Measurements from ENCODE around the gene ZNF260.

The ZNF260 gene

DNA sequence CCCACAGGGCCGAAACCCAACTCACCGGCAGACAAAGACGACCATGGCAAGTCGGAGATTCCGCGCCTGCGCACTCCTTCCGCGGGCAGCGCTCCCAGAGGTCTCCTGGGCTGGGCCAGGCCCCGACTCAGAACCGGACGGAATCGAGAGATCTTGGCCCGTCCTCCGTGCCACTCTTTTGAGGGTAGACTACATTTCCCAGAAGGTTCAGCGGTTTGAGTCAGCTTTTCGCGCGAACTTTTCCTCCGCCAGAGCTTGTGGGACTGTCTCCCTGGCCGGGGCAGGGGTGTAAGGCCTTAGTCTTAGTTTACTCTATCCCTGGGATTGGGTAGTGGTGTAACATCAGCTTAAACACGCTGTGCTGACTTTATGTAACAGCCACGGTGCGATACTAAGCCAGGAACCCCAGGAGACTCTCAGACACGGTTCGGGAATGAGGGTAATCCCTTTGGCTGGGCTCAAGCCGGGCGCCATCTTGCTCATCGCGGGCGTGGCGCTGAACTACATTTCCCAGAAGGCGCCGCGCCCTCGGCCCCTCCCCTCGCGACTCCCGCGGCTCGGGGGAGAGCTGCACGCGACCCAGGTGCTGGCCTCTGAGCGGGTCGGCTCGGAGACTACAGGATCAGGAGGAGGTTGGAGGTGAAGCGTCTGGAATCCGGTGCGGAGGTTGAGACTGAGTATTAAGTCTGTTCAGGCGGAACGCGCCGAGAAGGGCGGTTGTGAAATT lies at the start of gene ZNF260:
ZNF260 (minus strand) TSS at position 78 of the 727 bp plus-strand sequence. CDS start 13,033 bp downstream, outside the sequence.
- H3K27me3 ChIP-seq (ENCODE audit: insufficient read depth, low read length, poor library complexity, severe bottlenecking): no peaks in the 10 kb centered on the region
- H3K9ac ChIP-seq (ENCODE audit: low read depth, low read length, poor library complexity, severe bottlenecking): peak within 1 kb of the TSS; percentile 92
- peaks cover 16% of the 10 kb centered on the region for H4K20me1 ChIP-seq (ENCODE audit: insufficient read depth, low read length, poor library complexity, severe bottlenecking)
- H3K4me2 ChIP-seq (ENCODE audit: low read depth, low read length, poor library complexity, severe bottlenecking): peak within 1 kb of the TSS; percentile 95
- H3K9me3 ChIP-seq (ENCODE audit: insufficient read depth, low read depth, low read length): no peaks in the 10 kb centered on the region
- no peaks in the 10 kb centered on the region for H3K9me2 ChIP-seq (replicated peaks; ENCODE audit: low read depth, low read length)
- no peaks in the 10 kb centered on the region for H3F3A ChIP-seq (ENCODE audit: low read depth)
- peaks cover 21% of the 10 kb centered on the region for H3K4me1 ChIP-seq (ENCODE audit: insufficient read depth, low read length, poor library complexity, severe bottlenecking)
- TF ChIP-seq, protein P1, sequence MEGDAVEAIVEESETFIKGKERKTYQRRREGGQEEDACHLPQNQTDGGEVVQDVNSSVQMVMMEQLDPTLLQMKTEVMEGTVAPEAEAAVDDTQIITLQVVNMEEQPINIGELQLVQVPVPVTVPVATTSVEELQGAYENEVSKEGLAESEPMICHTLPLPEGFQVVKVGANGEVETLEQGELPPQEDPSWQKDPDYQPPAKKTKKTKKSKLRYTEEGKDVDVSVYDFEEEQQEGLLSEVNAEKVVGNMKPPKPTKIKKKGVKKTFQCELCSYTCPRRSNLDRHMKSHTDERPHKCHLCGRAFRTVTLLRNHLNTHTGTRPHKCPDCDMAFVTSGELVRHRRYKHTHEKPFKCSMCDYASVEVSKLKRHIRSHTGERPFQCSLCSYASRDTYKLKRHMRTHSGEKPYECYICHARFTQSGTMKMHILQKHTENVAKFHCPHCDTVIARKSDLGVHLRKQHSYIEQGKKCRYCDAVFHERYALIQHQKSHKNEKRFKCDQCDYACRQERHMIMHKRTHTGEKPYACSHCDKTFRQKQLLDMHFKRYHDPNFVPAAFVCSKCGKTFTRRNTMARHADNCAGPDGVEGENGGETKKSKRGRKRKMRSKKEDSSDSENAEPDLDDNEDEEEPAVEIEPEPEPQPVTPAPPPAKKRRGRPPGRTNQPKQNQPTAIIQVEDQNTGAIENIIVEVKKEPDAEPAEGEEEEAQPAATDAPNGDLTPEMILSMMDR (conservative IDR thresholded peaks at IDR 0.05; ENCODE audit: low read length): no peak
- H3K4me3 ChIP-seq (ENCODE audit: low read length, poor library complexity, severe bottlenecking): peak within 1 kb of the TSS; percentile 83
- no peaks in the 10 kb centered on the region for H3K36me3 ChIP-seq (ENCODE audit: insufficient read depth, low read length)
- H3K79me2 ChIP-seq (ENCODE audit: insufficient read depth, low read length): peaks cover 48% of the 10 kb centered on the region
- peak within 1 kb of the TSS; percentile 100 for H2AFZ ChIP-seq (ENCODE audit: low read length)

DNA sequence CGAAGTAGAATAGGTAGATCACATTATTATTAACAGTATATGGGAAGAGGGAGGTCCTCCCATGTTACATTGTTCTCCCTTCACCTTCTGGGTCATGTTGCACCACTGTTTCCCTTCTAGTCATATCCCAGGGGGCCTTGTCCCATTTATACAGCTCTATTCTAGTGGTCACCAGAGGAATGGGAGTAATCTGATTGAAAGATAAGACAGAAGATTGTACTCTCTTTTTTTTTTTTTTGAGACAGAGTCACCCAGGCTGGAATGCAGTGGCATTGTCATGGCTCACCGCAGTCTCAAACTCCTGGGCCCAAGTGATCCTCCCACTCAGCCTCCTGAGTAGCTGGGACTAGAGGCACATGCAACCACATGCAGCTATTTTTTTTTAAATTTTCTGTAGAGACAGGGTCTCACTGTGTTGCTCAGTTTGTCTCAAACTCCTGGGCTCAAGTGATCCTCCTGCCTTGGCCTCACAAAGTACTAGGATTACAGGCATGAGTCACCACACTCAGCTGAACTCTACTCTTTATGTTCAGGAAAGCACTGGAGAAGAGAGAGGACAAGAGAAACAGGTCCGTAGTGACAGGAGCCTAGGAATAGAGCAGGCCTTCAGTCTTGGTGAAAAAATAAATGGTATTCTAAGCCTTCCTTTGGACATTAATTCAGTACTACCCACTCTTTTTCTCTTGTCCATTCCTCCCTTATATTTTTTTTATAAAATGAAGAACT lies 49.4 kb upstream of the ZNF260 start:
- H3F3A ChIP-seq (ENCODE audit: low read depth): no peaks in the 10 kb centered on the region
- no peak for TF ChIP-seq EZH2phosphoT487 (IDR thresholded peaks at IDR 0.05; ENCODE audit: borderline replicate concordance)
- TF ChIP-seq, protein P1 (conservative IDR thresholded peaks at IDR 0.05; ENCODE audit: low read length): no peak
- no peak overlapping the region for H3K9ac ChIP-seq (ENCODE audit: low read depth, low read length, poor library complexity, severe bottlenecking)
- H2AFZ ChIP-seq (ENCODE audit: low read length): no peak overlapping the region
- no peaks in the 10 kb centered on the region for H3K9me3 ChIP-seq (ENCODE audit: insufficient read depth, low read depth, low read length)
- H3K4me1 ChIP-seq (ENCODE audit: insufficient read depth, low read length, poor library complexity, severe bottlenecking): peaks cover 9% of the 10 kb centered on the region
- H3K27me3 ChIP-seq (ENCODE audit: insufficient read depth, low read length, poor library complexity, severe bottlenecking): no peaks in the 10 kb centered on the region
- peaks cover 2% of the 10 kb centered on the region for H4K20me1 ChIP-seq (ENCODE audit: insufficient read depth, low read length, poor library complexity, severe bottlenecking)
- no peak overlapping the region for H3K4me2 ChIP-seq (ENCODE audit: low read depth, low read length, poor library complexity, severe bottlenecking)
- no peaks in the 10 kb centered on the region for H3K9me2 ChIP-seq (replicated peaks; ENCODE audit: low read depth, low read length)
- H3K79me2 ChIP-seq (ENCODE audit: insufficient read depth, low read length): peaks cover 48% of the 10 kb centered on the region
- H3K36me3 ChIP-seq (ENCODE audit: insufficient read depth, low read length): peaks cover 31% of the 10 kb centered on the region; the same call in 1 of the 2 replicates
- H3K4me3 ChIP-seq (ENCODE audit: low read length, poor library complexity, severe bottlenecking): no peak overlapping the region

DNA sequence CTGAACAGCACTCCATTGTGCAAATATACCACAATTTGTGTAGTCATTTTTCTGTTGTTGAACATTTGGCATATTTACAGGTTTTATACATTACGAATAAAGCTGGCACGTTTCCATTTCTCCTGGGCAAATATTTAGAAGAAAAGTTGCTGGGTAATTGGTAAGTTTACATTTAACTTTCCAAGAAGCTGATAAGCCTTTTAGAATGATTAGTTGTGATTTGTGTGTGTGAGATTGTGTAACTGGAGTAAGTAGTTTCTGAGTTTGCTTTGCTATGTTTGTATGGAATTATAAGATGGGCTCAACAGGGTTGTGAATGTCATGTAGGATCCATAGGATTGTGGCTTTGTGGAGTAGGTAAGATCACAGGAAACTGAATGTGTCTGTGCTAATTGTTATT lies 46.7 kb upstream of the ZNF260 start:
- Histone ChIP-seq H3K4me2 (ENCODE audit: low read depth, low read length, poor library complexity, severe bottlenecking) (peak overlapping the region; percentile 79), H3K9ac (ENCODE audit: low read depth, low read length, poor library complexity, severe bottlenecking) (peak overlapping the region; percentile 82), H4K20me1 (ENCODE audit: insufficient read depth, low read length, poor library complexity, severe bottlenecking) (peaks cover 10% of the 10 kb centered on the region), H3K4me1 (ENCODE audit: insufficient read depth, low read length, poor library complexity, severe bottlenecking) (peaks cover 17% of the 10 kb centered on the region), H3K9me3 (ENCODE audit: insufficient read depth, low read depth, low read length) (no peaks in the 10 kb centered on the region), H3K79me2 (ENCODE audit: insufficient read depth, low read length) (peaks cover 57% of the 10 kb centered on the region), H3K4me3 (ENCODE audit: low read length, poor library complexity, severe bottlenecking) (peak overlapping the region; percentile 99), H2AFZ (ENCODE audit: low read length) (no peak overlapping the region), H3K27me3 (ENCODE audit: insufficient read depth, low read length, poor library complexity, severe bottlenecking) (no peaks in the 10 kb centered on the region), H3F3A (ENCODE audit: low read depth) (no peaks in the 10 kb centered on the region), H3K9me2 (replicated peaks; ENCODE audit: low read depth, low read length) (no peaks in the 10 kb centered on the region), H3K36me3 (ENCODE audit: insufficient read depth, low read length) (peaks cover 12% of the 10 kb centered on the region; the same call in 1 of the 2 replicates)
- TF ChIP-seq EZH2phosphoT487 (IDR thresholded peaks at IDR 0.05; ENCODE audit: borderline replicate concordance): no peak
- TF ChIP-seq, protein P1 (conservative IDR thresholded peaks at IDR 0.05; ENCODE audit: low read length): no peak

Measured in Loucy (cell line).